GM12891 (cell line): ENCODE results near the gene MAPT.
"Not testable (repeated sequence)": the region's sequence is repeated elsewhere in the genome, so short reads cannot be mapped to it uniquely, and the experiment has no call there.

Experiments used
- DNase-seq: peaks from one replicate; pipeline ENCODE4 v3.0.0; 2011; ENCODE audit warnings: low spot score; ENCODE audit not compliant: insufficient read length
- FAIRE-seq: peaks from 2 replicates; lab custom pipeline; 2011; peaks lifted over from hg19 to GRCh38; lab: Jason Lieb, UNC
- PAX5 ChIP-seq: IDR thresholded peaks from 2 replicates; pipeline ENCODE4 v1.6.1; 2011; ENCODE audit warnings: low read length, moderate library complexity, mild to moderate bottlenecking; ENCODE audit not compliant: insufficient read depth, severe bottlenecking
- POLR2A ChIP-seq: IDR thresholded peaks from 2 replicates; pipeline ENCODE4 v1.6.1; 2011; ENCODE audit warnings: low read depth, low read length, control low read depth
- POLR2AphosphoS5 ChIP-seq: IDR thresholded peaks from 2 replicates; pipeline ENCODE4 v1.6.1; 2011; ENCODE audit warnings: low read depth, low read length, control low read depth
- POU2F2 ChIP-seq: IDR thresholded peaks from 2 replicates; pipeline ENCODE4 v1.6.1; 2011; ENCODE audit warnings: low read depth, mild to moderate bottlenecking, control low read depth, low read length, moderate library complexity
- SPI1 ChIP-seq: IDR thresholded peaks from 2 replicates; pipeline ENCODE4 v1.6.1; 2011; ENCODE audit warnings: low read depth, low read length, control low read depth
- TAF1 ChIP-seq: IDR thresholded peaks from 2 replicates; pipeline ENCODE4 v1.6.1; 2011; ENCODE audit warnings: low read depth, low read length, control low read depth

Gene MAPT

GRCh38 chr17:45955326-45955725, 61.0 kb downstream of the MAPT start:
- FAIRE-seq, result no peak
- no peak for DNase-seq
- TF ChIP-seq POLR2AphosphoS5 (no peak), POLR2A (no peak), TAF1 (no peak), SPI1 (no peak), POU2F2 (no peak), PAX5 (no peak)

GRCh38 chr17:45956090-45956489, 61.7 kb downstream of the MAPT start:
- no peak for FAIRE-seq
- no peak for DNase-seq
- TF ChIP-seq POLR2AphosphoS5 (no peak), POU2F2 (no peak), PAX5 (no peak), TAF1 (no peak), POLR2A (no peak), SPI1 (no peak)

GRCh38 chr17:45956746-45957145, 62.4 kb downstream of the MAPT start:
- FAIRE-seq, result not testable (repeated sequence)

GRCh38 chr17:45958307-45958706, 64.0 kb downstream of the MAPT start:
- TF ChIP-seq PAX5 (no peak), POLR2A (no peak), SPI1 (no peak), POU2F2 (no peak), POLR2AphosphoS5 (no peak), TAF1 (no peak)
- DNase-seq (no peak), FAIRE-seq (no peak)

More at GRCh38 chr17:45956746-45957145, 62.4 kb downstream of the MAPT start:
- DNase-seq, result not testable (repeated sequence)

GRCh38 chr17:45958994-45959665, 64.8 kb downstream of the MAPT start:
- no peak for FAIRE-seq
- no peak for DNase-seq
- TF ChIP-seq TAF1, result no peak
- no peak for TF ChIP-seq PAX5
- TF ChIP-seq POU2F2, result no peak

- FAIRE-seq, result no peak
- no peak for DNase-seq
These were observed 66.0 kb downstream of the MAPT start for GRCh38 chr17:45960311-45960710.

GRCh38 chr17:45961206-45961605, 66.9 kb downstream of the MAPT start:
- TF ChIP-seq POLR2AphosphoS5, result no peak
- no peak for TF ChIP-seq SPI1
- no peak for TF ChIP-seq PAX5
- TF ChIP-seq POLR2A, result no peak
- TF ChIP-seq POU2F2, result no peak
- TF ChIP-seq TAF1, result no peak
- FAIRE-seq (no peak), DNase-seq (no peak)

More at GRCh38 chr17:45960311-45960710, 66.0 kb downstream of the MAPT start:
- TF ChIP-seq POLR2AphosphoS5, result no peak
- no peak for TF ChIP-seq TAF1
- TF ChIP-seq POU2F2, result no peak
- no peak for TF ChIP-seq SPI1
- no peak for TF ChIP-seq PAX5
- no peak for TF ChIP-seq POLR2A

- DNase-seq (no peak), FAIRE-seq (no peak)
- TF ChIP-seq POU2F2 (no peak), SPI1 (no peak), PAX5 (no peak), POLR2AphosphoS5 (no peak), POLR2A (no peak)
These were observed 68.0 kb downstream of the MAPT start for GRCh38 chr17:45962221-45962972.

GRCh38 chr17:45963283-45963682, 68.9 kb downstream of the MAPT start:
- TF ChIP-seq POLR2AphosphoS5, result no peak
- TF ChIP-seq POU2F2, result no peak
- TF ChIP-seq TAF1, result no peak
- no peak for TF ChIP-seq POLR2A
- no peak for TF ChIP-seq PAX5
- no peak for TF ChIP-seq SPI1
- FAIRE-seq (no peak), DNase-seq (no peak)

GRCh38 chr17:45963889-45964288, 69.5 kb downstream of the MAPT start:
- FAIRE-seq (no peak), DNase-seq (no peak)
- TF ChIP-seq POU2F2, result no peak
- TF ChIP-seq SPI1, result no peak
- TF ChIP-seq PAX5, result no peak
- TF ChIP-seq POLR2AphosphoS5, result no peak
- TF ChIP-seq POLR2A, result no peak
- TF ChIP-seq TAF1, result no peak
